GM18873 (cell line): ENCODE data around the gene UCN2.

Experiments used
- ATAC-seq: cut with Tn5 transposase; IDR thresholded peaks from one replicate; pipeline ENCODE4 v1.9.1; 2021; ENCODE audit warnings: mild to moderate bottlenecking, moderate library complexity, moderate number of reproducible peaks; ENCODE audit not compliant: unreplicated experiment, low FRiP score

UCN2 gene, protein sequence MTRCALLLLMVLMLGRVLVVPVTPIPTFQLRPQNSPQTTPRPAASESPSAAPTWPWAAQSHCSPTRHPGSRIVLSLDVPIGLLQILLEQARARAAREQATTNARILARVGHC

DNA sequence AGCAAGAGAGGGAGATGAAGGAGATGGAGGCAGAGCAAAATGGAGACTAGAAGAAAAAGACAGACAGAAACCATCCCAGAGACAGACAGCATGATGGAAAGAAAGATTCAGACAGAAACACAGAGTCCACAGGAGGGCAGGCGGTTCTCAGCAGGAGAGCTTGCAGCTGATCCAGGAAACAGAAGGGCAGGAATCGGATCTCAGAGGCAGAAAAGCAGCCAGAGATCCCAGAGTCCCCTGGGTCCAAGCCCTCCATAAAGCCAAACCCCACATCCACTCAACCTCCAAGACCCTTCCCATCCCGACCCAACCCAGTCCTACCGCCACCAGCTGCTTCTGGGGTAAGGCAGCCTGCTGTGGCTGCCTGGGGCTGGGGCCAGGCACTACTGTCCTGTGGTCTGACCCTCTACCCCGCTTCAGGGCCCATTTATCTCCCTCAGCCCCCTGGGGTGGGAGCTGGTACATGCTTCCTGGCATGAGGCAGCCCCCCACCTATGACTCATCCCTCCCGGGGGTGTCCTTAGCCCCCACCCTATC lies at the start of gene UCN2:
Gene UCN2 (minus strand): TSS at position 400 of the 537 bp plus-strand sequence. CDS start 657 bp downstream, outside the sequence.
- no peak for ATAC-seq

- ATAC-seq: no peak
Observed at GRCh38 chr3:48612309-48612708, 48.7 kb upstream of the UCN2 start.

- peak; percentile 94 for ATAC-seq
Observed at GRCh38 chr3:48609088-48610005, 45.8 kb upstream of the UCN2 start, which contains the start of gene UQCRC1. Gene UQCRC1 (minus strand): TSS chr3:48609646. CDS start chr3:48609620, 26 bp downstream.

- ATAC-seq: no peak
Observed at GRCh38 chr3:48607519-48607918, 43.9 kb upstream of the UCN2 start.

GRCh38 chr3:48601622-48601994 lies 38.0 kb upstream of the UCN2 start:
- no peak for ATAC-seq

DNA sequence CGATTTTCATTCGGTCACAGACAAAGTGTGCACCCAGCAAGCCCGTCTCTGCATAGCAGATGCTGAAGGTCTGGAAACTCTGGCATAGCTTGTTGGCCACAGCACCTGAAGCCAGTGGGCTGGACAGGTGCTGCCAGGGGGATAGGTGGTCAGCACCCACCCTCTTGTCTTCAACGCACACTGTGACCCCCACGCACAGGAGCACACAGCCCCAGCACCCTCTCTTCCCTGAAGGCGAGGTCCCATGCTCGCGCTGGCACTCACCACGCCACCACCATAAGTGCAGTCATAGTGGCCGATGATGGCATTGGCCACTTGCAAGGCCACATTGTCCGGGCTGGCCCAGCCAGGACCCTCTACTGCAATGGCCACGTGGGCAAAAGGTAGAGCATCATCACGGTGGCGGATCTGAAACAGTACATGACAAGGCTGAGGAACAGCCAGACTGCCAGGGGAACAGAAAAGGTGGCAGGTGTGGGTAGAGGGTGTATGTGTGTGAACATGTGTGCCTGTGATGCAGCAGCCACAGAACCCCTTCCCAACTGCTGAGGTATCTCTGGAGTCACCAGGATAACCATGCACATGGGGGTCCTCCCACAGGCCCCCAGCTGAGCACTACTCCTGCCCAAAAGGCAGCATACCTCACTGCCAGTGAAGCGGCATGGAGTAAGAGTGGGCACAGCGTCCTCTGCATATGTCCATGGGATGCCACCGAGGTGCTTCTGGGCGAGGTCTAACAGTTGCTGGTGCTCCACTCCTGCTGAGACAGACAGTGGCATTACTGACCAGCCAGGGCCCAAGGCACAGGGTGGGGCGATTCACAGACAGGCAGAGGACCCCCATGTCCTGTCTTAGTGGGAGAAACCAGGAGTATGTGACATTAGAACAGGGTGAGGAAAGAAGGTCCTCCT lies 37.4 kb upstream of the UCN2 start:
- ATAC-seq: no peak

DNA sequence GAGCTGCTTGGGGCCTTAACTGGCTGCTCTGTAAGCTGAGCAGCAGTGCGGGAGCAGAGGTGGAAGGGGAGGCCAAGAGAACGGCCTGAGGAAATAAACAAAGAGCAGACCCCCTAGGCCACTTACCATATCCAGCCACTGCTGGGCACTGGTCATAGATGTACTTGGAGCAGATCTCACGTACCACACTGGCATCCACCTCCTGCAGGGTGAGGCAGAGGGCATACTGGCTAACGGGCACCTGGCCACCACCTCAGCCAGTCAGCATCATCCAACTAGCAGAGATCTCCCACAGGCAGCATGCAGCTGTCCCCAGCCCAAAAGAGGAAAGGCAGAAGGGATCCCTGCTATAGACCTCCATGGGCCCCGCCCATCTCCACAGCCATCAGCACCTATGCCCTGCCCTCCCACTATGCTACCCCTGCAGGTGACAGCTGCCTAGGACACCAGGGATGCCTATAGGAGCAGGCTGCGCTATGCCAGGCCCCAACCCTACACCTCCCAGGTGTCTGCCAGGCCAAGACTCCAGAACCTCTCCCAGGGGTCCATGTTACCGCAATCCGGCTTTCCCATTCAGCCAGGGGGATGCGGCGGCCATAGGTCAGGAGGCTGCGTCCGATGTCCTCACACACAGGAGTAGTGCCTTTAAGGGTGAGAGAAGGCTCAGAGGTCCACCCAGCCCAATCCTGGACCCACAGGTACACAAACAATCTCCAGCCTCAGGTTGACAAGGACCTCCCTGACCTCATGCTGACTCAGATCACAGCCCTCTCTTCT lies 36.1 kb upstream of the UCN2 start:
- ATAC-seq: no peak

DNA sequence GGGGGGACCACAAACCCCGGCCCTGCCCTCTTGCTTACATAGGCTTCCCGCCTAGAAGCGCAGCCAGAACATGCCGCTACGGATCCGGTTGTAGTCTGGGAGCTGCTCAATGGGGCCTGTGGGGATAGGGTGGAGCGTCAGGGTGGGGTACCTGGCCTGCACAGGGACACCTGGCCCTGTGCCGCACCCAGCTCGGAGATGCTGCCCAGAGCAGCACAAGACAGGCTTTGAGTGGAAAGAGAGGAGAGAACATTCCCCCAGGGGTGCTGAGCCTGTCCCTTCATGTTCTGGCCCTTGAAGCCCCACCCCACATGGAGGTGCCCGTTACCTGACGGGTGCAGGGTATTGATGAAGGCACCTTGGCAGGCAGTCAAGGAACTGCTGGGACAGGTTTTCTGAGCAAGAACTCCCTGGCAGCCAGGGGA lies 35.5 kb upstream of the UCN2 start:
- ATAC-seq: no peak

DNA sequence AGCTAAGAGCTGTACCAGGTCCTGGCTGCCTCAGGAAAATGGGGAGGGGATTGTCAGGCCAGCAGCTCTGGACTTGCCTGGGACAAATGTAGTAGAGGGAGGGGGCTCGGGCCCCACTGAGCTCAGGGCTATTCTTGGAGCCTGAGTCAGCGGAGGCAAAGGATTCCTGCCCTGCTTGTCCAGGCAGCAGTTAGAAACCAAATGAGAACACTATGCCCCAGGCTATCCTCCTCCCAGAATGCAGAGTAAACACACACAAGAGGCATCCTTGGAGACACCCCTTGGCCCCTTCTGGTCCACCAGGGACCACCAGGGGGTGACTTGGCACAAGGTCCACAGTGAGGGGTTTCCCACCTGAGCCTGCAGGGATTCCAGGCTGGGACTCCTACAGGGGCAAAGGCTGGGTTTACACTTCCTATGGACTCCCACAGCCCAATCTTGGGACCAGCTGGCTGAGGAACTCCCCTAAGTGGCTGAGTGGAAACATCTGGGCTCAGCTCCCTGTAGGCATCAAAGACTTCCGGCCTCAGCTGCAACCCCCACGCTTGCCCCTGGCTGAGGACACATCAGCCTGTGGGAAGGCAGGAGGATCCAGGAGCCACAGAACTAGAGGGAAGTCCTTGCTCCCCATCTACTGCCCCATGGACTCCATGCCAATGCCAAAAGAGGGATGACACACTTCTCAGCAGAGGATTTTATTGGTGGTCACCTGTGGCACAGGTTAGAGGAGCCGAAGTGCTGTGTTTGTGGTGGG lies 34.9 kb upstream of the UCN2 start:
- no peak for ATAC-seq

GRCh38 chr3:48597408-48597800 lies 33.8 kb upstream of the UCN2 start:
- ATAC-seq: no peak

DNA sequence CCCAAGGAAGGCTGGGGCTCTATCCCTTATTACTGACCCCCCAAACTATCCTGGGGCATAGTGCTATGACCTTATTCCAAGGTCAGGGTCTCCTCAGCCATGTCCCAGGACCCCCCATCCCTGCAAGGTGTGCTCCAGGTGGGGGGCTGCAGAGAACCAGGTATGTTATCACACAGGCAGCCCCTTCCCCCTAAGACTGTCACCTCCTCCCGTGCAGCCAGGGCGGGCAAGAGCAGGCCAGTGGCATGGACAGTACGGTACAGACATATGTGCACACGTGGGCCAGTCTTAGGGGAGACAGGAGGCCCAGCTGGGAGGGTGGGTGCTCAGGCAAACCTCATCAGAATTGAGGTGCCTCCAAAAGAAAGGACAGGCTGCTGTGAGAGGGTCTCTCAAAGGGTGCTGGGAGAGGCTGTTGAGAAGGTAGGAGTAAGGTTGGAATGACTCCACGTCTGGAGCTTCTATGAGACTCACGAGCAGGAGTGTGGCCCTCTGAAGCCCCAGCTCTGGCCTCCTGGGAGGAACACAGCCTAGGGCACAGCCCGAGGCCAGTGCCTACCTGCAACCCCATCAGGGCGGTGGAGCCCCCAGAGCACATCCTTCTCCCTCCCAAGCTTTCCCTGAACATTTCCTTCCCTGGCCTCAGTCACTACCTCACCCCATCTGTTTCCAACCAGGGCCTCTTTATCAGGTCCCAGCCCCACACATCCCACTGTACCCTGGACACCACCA lies 33.3 kb upstream of the UCN2 start:
- ATAC-seq: no peak

DNA sequence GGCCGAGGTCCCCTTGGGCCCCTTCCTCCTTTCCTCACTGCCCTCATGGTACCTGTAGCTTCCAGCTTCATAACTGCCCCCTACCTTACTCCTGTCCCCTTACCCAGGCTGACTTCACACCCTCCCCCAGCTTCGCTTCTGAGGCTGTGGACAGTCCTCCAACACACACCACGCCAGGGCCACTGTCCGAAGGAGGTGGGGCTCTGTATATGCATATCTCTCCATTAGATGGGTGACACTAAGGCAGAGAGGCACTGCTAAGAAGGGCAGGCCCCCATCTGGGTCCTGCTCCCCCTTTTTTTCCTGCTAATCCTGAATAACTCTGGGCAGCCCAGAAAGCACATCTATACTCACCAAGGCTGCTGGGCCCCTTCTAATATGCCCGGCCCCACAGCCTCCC lies 32.6 kb upstream of the UCN2 start:
- ATAC-seq: no peak

- no peak for ATAC-seq
Observed at GRCh38 chr3:48595526-48596121, 32.0 kb upstream of the UCN2 start.

GRCh38 chr3:48595075-48595525 lies 31.5 kb upstream of the UCN2 start, which contains the start of gene COL7A1:
Gene COL7A1 (minus strand): TSS chr3:48595329. CDS start chr3:48595159, 170 bp downstream.
- ATAC-seq: no peak

DNA sequence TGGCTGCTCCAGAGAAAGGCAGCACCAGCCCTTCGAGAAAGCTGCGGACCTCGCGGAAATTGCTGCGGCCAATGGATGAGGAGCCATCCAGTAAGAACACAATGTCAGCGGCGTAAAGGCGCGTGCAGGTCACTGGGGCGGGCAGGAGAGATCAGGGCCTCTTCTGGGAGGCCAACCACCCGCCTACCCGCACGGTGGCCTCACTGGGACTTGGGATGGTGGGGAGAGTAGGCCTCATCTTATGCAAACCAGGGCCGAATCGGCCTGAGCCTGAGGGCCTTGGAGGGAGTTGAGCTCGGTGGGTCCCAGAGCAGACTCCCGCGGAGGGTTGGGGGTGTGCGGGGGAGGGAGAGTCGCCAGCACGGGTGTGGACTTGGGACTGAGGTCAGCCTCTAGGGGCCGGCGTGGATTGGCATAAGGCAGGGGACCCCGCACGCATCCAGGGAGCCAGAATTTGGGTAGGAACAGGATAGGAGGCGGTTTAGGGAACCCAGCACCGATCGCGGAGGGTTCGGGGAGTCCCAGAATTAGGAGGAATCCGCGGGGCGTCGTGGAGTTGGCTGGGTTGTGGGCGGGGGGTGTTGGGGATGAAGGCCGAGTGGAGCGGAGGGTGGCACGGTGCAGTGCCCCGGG lies 31.0 kb upstream of the UCN2 start:
- ATAC-seq: no peak

DNA sequence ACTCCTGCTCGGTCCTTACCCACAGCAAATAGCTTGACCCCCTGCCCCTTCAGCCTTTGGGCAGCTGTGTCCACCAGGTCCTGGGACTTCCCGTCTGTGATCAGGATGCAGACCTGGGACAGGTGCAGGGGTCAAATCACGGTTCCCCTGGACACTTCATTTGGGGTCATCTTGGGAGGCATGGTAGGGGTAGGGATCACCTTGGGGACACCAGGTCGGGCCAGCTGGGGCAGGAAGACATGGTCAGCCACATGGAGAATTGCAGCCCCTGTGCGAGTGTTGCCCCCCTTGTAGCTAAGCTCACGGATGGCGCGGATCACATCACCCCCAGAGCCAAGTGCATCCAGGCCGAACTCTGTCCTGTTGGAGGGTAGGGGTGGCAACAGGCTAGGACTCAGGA lies 29.8 kb upstream of the UCN2 start:
- no peak for ATAC-seq

DNA sequence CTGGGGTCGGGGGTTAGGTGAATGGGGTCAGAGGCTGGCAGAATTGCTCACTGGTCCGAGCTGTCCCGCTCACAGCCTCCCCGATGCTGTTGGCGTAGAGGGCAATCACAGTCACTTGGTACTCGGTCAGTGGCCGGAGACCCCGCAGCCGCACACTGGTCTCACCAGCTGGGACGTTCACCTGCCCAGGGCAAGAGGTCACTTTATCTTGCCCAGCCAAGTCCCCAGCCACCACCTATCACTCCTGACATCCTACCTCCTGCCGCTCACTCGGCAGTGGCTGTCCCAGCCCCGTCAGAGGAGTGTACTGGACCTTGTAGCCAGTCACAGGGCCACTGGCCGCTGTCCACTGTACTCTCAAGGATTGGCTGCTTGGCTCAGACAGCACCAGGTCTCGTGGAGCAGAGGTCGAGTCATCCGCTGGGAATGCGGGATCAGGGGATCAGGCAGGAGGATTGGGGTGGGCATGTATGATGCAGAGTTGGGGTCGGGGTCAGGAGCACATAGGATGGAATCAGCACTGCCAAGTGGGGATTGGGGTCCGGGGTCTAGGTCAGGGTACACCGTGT lies 29.0 kb upstream of the UCN2 start:
- ATAC-seq: no peak
